Right atrium auricular region (tissue), 2 donors: Measurements from ENCODE around the gene TPRG1L. TPM values are rescaled to one million over a fixed set of nuclear protein-coding genes. Genes with fewer than 3 reads are reported as not detected.

ENCODE experiments used
- DNase-seq: peaks from one replicate; pipeline ENCODE4 v3.0.0-alpha.2; 2019; ENCODE audit warnings: low spot score
- H3K27ac ChIP-seq, 2 donors: fragments of 200-600 bp; sonication (generic); 1 replicate in 1 of 2; 2 replicates in 1 of 2; pipeline ENCODE4 v1.5.1; 2016 to 2019
- H3K27me3 ChIP-seq, 2 donors: fragments of 200-600 bp; sonication (generic); one replicate each; pipeline versions ENCODE4 v1.5.1 to v1.6.0; 2017 to 2019
- H3K36me3 ChIP-seq: fragments of 200-600 bp; sonication (generic); one replicate; pipeline ENCODE4 v1.5.1; 2016
- H3K4me1 ChIP-seq, 2 donors: fragments of 200-600 bp; sonication (generic); one replicate each; pipeline versions ENCODE4 v1.5.1 to v1.6.0; 2017 to 2019
- H3K4me3 ChIP-seq, 2 donors: fragments of 200-600 bp; sonication (generic); 1 replicate in 1 of 2; 2 replicates in 1 of 2; pipeline ENCODE4 v1.5.1; 2017 to 2019; ENCODE audit warnings: mild to moderate bottlenecking in 1 of 2, moderate library complexity in 1 of 2
- H3K9me3 ChIP-seq, 2 donors: fragments of 200-600 bp; sonication (generic); one replicate each; pipeline ENCODE4 v1.5.1; 2019
- CTCF ChIP-seq, 2 donors: fragments of 200-600 bp; sonication (generic); IDR thresholded peaks; one replicate each; pipeline ENCODE4 v1.5.1; 2019; ENCODE audit warnings: antibody characterized with exemption in 2 of 2
- total RNA-seq, 2 donors: library from RNA; depleted of rRNA; stranded (reverse); fragments of >200 nt; gene quantifications; one replicate each; pipeline ENCODE4 v1.1.0, GENCODE V29; 2016

TPRG1L gene
- total RNA-seq, 2 donors from 2014 or later, result 30.0 to 33.3 TPM

GRCh38 chr1:3668148-3668547, 43.3 kb downstream of the TPRG1L start:
- Histone ChIP-seq H3K4me1 (peaks cover 0 to 9% of the 10 kb centered on the region in 2 donors), H3K27ac (no peak overlapping the region), H3K27me3 (no peaks in the 10 kb centered on the region), H3K9me3 (no peaks in the 10 kb centered on the region), H3K4me3 (no peak overlapping the region), H3K36me3 (no peaks in the 10 kb centered on the region)
- no peak for DNase-seq
- no peak for TF ChIP-seq CTCF (IDR thresholded peaks at IDR 0.05)

- Histone ChIP-seq H3K27ac (no peak overlapping the region), H3K27me3 (no peaks in the 10 kb centered on the region), H3K4me3 (no peak overlapping the region), H3K4me1 (peaks cover 0 to 9% of the 10 kb centered on the region in 2 donors), H3K36me3 (no peaks in the 10 kb centered on the region), H3K9me3 (no peaks in the 10 kb centered on the region)
- no peak for DNase-seq
- TF ChIP-seq CTCF (IDR thresholded peaks at IDR 0.05), result no peak
These were observed 43.9 kb downstream of the TPRG1L start for GRCh38 chr1:3668585-3669300.

- no peak overlapping the region for H3K4me3 ChIP-seq
- no peak for DNase-seq
- H3K27ac ChIP-seq, result no peak overlapping the region
- no peaks in the 10 kb centered on the region for H3K9me3 ChIP-seq
- no peaks in the 10 kb centered on the region for H3K36me3 ChIP-seq
- H3K27me3 ChIP-seq, result no peaks in the 10 kb centered on the region
- no peak for TF ChIP-seq CTCF (IDR thresholded peaks at IDR 0.05)
- peaks cover 0 to 9% of the 10 kb centered on the region in 2 donors for H3K4me1 ChIP-seq
These were observed 44.6 kb downstream of the TPRG1L start for GRCh38 chr1:3669421-3669821.

- TF ChIP-seq CTCF (IDR thresholded peaks at IDR 0.05), result no peak
- H3K4me3 ChIP-seq, result no peak overlapping the region
These were observed 45.2 kb downstream of the TPRG1L start for GRCh38 chr1:3669971-3670431.

GRCh38 chr1:3670823-3671265, 46.0 kb downstream of the TPRG1L start:
- no peaks in the 10 kb centered on the region for H3K36me3 ChIP-seq
- peaks cover 0 to 9% of the 10 kb centered on the region in 2 donors for H3K4me1 ChIP-seq
- no peak overlapping the region for H3K27ac ChIP-seq
- DNase-seq, result no peak
- no peaks in the 10 kb centered on the region for H3K27me3 ChIP-seq
- no peak overlapping the region for H3K4me3 ChIP-seq
- no peak for TF ChIP-seq CTCF (IDR thresholded peaks at IDR 0.05)
- no peaks in the 10 kb centered on the region for H3K9me3 ChIP-seq

More at GRCh38 chr1:3669971-3670431, 45.2 kb downstream of the TPRG1L start:
- H3K27ac ChIP-seq, result no peak overlapping the region
- H3K36me3 ChIP-seq, result no peaks in the 10 kb centered on the region
- H3K27me3 ChIP-seq, result no peaks in the 10 kb centered on the region
- no peak for DNase-seq
- no peaks in the 10 kb centered on the region for H3K9me3 ChIP-seq
- H3K4me1 ChIP-seq, result peaks cover 0 to 9% of the 10 kb centered on the region in 2 donors
